Measurements from ENCODE around the gene CFAP54.

Gene CFAP54

GRCh38 chr12:96516472-96517430 is 27.4 kb downstream of the CFAP54 start:
- Histone ChIP-seq H3K79me2 (ENCODE audit: control insufficient read depth, low read length) (no peaks in the 10 kb centered on the region), H3K27ac (ENCODE audit: low read depth, low read length) (no peak overlapping the region), H3F3A (ENCODE audit: control insufficient read depth, insufficient read depth) (no peaks in the 10 kb centered on the region), H3K4me3 (ENCODE audit: low read length) (no peak overlapping the region), H3K4me1 (ENCODE audit: control insufficient read depth, low read length) (peaks cover 16% of the 10 kb centered on the region), H4K20me1 (ENCODE audit: control insufficient read depth, insufficient read depth, low read depth, low read length) (no peaks in the 10 kb centered on the region), H3K9me3 (ENCODE audit: control insufficient read depth, insufficient read depth, low read length) (no peaks in the 10 kb centered on the region), H3K36me3 (ENCODE audit: control insufficient read depth, low read length) (no peaks in the 10 kb centered on the region), H3K27me3 (ENCODE audit: control insufficient read depth, low read length) (no peaks in the 10 kb centered on the region), H3K4me2 (ENCODE audit: low read length) (peak overlapping the region; percentile 9; the same call in 1 of the 2 replicates), H3K9me2 (replicated peaks; ENCODE audit: control insufficient read depth, low read length) (no peaks in the 10 kb centered on the region)
- TF ChIP-seq, protein P1, sequence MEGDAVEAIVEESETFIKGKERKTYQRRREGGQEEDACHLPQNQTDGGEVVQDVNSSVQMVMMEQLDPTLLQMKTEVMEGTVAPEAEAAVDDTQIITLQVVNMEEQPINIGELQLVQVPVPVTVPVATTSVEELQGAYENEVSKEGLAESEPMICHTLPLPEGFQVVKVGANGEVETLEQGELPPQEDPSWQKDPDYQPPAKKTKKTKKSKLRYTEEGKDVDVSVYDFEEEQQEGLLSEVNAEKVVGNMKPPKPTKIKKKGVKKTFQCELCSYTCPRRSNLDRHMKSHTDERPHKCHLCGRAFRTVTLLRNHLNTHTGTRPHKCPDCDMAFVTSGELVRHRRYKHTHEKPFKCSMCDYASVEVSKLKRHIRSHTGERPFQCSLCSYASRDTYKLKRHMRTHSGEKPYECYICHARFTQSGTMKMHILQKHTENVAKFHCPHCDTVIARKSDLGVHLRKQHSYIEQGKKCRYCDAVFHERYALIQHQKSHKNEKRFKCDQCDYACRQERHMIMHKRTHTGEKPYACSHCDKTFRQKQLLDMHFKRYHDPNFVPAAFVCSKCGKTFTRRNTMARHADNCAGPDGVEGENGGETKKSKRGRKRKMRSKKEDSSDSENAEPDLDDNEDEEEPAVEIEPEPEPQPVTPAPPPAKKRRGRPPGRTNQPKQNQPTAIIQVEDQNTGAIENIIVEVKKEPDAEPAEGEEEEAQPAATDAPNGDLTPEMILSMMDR (IDR thresholded peaks at IDR 0.05; ENCODE audit: low read depth, low read length, poor library complexity, severe bottlenecking) = peak; percentile 68
- no peak for TF ChIP-seq EZH2phosphoT487 (IDR thresholded peaks at IDR 0.05; ENCODE audit: borderline replicate concordance, low read length)

DNA sequence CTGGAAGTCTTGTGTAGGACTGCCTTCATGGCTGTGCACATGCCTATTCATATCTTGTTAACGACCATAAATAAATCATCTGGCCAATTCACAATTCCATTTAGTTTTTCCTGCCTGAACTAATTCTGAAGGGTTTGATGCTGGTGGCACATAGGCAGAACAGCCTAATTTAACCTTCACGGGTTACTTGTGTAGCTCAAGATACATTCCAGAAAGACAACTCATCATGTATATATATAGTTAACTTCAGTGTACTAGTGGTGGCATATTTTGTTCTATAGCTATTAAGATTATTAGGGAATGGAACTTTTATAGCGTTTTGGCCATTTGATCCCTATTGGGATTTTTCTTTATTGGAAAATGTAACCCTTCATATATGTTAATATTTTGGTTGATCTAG is 31.4 kb downstream of the CFAP54 start:
- Histone ChIP-seq H3K27ac (ENCODE audit: low read depth, low read length) (no peak overlapping the region), H3K9me3 (ENCODE audit: control insufficient read depth, insufficient read depth, low read length) (no peaks in the 10 kb centered on the region), H3K27me3 (ENCODE audit: control insufficient read depth, low read length) (no peaks in the 10 kb centered on the region), H4K20me1 (ENCODE audit: control insufficient read depth, insufficient read depth, low read depth, low read length) (no peaks in the 10 kb centered on the region), H3K79me2 (ENCODE audit: control insufficient read depth, low read length) (no peaks in the 10 kb centered on the region), H3K4me2 (ENCODE audit: low read length) (no peak overlapping the region), H3F3A (ENCODE audit: control insufficient read depth, insufficient read depth) (no peaks in the 10 kb centered on the region), H3K9me2 (replicated peaks; ENCODE audit: control insufficient read depth, low read length) (no peaks in the 10 kb centered on the region), H3K4me3 (ENCODE audit: low read length) (no peak overlapping the region), H3K36me3 (ENCODE audit: control insufficient read depth, low read length) (no peaks in the 10 kb centered on the region), H3K4me1 (ENCODE audit: control insufficient read depth, low read length) (peaks cover 5% of the 10 kb centered on the region)
- TF ChIP-seq EZH2phosphoT487 (IDR thresholded peaks at IDR 0.05; ENCODE audit: borderline replicate concordance, low read length) = no peak

DNA sequence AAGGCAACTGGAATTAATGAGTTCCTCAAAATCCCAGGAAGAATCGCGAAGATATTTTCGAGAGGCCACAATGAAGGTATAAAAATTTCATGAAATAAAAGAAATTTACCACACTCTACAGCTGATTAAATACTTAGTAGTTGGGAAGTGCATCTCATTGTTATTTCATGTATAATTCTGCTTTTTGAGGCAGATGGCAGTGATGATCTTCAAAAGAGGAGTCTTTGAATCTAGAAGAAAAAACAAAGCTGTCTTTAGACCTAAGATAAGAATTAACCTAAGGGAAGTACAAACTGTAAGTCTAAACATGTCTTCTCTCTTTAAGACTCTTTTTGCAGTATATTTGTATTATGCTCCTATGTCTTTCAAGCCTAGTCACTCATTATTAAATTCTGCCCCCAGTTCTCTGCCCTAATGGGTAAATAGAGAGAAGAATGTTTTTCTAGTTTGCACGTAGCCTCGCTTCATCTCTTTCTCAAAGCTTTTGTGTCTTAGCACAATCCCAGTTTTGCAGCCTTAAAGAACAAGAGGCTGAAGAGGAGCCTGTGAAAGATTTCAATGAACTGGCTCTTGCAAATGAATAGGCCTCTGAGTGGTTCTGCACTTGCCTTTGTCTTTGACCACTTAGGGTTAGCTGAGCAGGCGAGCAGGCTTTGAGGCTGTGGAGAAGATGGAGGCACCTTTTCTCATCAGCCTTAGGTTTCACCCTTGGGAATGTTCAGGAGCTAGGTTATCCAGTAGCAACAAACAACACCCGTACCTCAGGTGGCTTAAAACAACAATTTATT is 32.7 kb downstream of the CFAP54 start:
- Histone ChIP-seq H3F3A (ENCODE audit: control insufficient read depth, insufficient read depth) (no peaks in the 10 kb centered on the region), H3K4me2 (ENCODE audit: low read length) (no peak overlapping the region), H3K4me1 (ENCODE audit: control insufficient read depth, low read length) (no peaks in the 10 kb centered on the region), H3K79me2 (ENCODE audit: control insufficient read depth, low read length) (no peaks in the 10 kb centered on the region), H3K36me3 (ENCODE audit: control insufficient read depth, low read length) (no peaks in the 10 kb centered on the region), H3K27me3 (ENCODE audit: control insufficient read depth, low read length) (no peaks in the 10 kb centered on the region), H3K9me2 (replicated peaks; ENCODE audit: control insufficient read depth, low read length) (no peaks in the 10 kb centered on the region), H4K20me1 (ENCODE audit: control insufficient read depth, insufficient read depth, low read depth, low read length) (no peaks in the 10 kb centered on the region), H3K27ac (ENCODE audit: low read depth, low read length) (no peak overlapping the region), H3K9me3 (ENCODE audit: control insufficient read depth, insufficient read depth, low read length) (no peaks in the 10 kb centered on the region), H3K4me3 (ENCODE audit: low read length) (no peak overlapping the region)
- TF ChIP-seq EZH2phosphoT487 (IDR thresholded peaks at IDR 0.05; ENCODE audit: borderline replicate concordance, low read length) = no peak
- TF ChIP-seq, protein P1 (IDR thresholded peaks at IDR 0.05; ENCODE audit: low read depth, low read length, poor library complexity, severe bottlenecking) = no peak
